ENCODE measurements around the gene FAM107B. TPM values are rescaled to one million over a fixed set of nuclear protein-coding genes. Genes with fewer than 3 reads are reported as not detected.

FAM107B gene
- polyA plus RNA-seq, 3 donors, result 80.1 to 108 (median 96.5) TPM

- no peak for DNase-seq
Measured at GRCh38 chr10:14508725-14509124, 266.0 kb downstream of the FAM107B start.

DNA sequence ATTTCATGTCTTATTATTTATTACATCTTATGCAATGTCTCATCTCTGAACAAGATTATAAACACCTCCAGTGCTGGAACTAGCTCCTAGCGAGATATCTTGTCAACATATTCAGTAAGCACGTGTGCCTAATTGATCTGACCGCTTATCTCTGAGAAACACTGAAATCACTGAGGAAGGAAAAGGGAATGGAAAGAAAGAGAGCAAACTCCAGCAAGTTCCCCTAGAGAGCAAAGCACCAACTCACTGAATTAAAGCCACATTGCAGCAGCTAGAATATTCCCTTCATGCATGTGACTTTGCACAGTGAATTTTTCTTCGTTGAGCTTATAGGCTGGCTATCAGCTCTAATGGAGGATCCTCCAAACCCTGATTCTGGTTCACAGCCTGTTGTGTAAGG lies 266.9 kb downstream of the FAM107B start:
- DNase-seq, result no peak

DNA sequence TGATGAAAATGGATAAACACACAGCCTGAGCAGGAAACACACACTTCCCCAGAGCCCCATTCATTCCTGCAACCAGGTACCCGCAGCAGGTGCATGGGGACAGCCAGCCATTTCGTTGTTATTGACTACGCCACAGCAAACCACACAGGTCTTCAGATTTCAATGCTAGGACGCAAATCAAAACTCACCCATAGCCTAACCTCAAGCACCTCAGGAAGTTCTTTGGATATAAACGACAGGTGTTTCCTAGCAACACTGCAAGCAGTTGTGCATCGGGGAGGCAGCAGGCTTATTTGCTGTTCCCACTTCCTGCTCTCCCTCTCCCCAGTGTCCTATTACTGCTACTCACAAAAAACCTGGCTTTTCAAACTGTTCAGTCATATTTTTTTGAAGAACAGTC lies 267.5 kb downstream of the FAM107B start:
- no peak for DNase-seq

DNA sequence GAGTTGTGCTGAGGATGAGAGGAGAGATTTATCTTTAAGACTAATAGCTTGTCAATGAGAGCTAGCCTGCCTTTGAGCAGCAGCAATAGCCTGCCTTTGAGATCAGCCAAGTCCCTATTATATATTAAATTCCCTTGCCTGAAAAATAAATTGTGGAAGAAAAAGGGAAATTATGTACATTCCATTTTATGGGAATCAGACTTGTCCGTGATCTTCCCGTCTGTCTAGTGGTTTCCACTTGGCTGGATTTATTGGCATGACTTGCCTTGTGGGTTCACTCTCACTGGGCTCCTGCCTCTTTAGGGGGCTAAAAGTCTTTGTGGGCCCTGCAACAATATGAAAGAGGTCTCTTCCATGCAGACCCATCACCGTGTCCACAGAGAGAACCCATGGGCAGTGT lies 272.3 kb downstream of the FAM107B start:
- no peak for DNase-seq

- DNase-seq, result no peak
Measured at GRCh38 chr10:14500172-14500765, 274.4 kb downstream of the FAM107B start.

DNA sequence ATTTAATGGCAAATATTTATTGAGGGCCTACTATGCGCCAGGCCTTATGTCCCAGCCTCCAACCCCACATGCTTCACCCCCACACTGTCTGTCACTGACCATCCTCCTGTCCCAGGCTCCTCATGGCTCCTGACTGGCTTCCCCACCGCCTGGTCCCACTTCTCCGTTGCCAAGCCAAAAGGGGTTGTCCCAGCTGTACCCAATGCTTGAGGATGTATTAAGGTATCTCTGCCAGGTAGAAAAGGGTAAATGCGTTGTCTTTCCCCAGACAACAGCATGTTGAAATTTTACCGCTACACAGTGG lies 275.1 kb downstream of the FAM107B start:
- no peak for DNase-seq

DNA sequence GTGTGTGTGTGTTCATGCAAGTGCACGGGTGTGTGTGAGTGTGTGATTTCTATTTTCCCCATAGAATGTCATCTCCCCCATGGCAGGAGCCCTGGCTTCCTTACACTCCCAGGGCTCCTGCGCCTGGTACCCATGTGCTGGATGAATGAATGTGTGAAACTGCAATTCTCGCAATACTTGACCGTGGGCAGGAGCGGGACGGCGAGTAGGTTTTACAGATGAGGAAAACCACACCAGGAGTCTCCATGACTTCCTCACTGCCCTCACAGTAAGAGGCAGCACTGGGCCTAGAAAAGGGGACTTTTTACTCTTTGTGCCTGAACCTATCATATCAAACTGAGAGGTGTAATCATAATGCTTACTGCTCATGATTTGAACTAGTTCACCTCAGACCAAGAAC lies 276.4 kb downstream of the FAM107B start:
- DNase-seq, result no peak

DNA sequence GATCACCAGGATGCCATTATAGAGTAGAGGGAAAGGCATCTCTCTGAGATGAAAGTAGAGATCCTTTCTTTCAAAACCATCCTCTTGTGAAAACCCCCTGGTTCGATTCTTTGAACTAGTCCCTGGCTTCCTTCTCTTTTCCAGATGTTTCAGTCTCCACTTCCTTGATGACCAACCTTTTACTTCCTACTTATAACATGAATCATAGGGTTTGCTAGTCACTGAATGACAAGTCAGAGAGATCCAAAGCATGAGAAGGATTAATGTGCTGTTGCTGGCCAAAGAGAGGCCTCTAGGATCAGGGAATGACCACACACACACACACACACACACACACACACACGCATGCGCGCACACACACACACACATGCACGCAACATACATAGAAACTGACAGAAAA lies 282.9 kb downstream of the FAM107B start:
- no peak for DNase-seq

DNA sequence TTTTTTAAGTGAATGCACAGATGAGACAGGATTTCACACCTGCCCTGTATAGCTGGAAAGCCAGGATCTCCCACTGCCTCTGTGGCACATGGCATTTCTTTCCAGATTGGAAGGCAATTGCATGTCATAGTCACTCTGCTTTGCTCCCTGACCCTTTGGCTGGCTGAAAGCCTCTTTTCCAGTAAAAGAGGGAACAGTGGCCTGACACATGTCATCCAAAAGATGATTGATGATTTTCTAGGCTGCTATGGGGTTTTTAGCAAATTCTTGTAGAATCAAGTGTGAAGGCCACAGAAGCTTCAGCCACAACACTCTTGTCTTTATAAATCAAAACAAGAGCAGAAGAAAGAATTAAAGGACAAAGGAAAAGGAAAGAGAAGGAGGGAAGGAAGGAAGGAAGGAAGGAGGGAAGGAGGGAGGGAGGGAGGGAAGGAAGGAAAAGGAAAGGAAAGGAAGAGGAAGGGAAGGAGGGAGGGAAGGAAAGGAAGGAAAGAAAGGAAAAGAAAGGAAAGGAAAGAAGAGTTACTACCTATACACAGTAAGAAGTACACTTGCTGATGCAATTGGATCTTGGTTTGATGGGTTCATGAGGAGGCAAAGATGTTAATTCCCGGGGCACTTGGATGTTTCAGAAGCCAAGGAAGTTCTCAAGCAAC lies 285.0 kb downstream of the FAM107B start:
- no peak for DNase-seq

DNA sequence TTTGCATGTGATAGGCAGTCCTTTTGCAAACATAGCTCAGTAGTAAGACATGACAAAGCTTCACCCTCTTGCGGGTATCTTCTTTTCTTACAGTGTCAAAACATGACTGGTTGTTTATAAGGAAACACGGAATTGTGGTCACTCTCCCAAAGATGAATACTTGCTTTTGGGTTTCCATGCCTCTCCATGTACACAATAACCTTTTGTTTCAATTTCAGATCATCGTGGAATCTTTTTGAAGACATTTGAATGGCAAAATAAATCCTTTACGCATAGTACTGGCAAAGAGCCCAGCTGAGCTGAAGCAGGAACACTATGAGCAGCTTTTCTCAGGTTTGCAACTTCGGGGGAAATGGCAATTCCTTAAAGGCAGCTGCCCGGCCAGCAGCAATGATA lies 287.2 kb downstream of the FAM107B start:
- DNase-seq, result no peak

DNA sequence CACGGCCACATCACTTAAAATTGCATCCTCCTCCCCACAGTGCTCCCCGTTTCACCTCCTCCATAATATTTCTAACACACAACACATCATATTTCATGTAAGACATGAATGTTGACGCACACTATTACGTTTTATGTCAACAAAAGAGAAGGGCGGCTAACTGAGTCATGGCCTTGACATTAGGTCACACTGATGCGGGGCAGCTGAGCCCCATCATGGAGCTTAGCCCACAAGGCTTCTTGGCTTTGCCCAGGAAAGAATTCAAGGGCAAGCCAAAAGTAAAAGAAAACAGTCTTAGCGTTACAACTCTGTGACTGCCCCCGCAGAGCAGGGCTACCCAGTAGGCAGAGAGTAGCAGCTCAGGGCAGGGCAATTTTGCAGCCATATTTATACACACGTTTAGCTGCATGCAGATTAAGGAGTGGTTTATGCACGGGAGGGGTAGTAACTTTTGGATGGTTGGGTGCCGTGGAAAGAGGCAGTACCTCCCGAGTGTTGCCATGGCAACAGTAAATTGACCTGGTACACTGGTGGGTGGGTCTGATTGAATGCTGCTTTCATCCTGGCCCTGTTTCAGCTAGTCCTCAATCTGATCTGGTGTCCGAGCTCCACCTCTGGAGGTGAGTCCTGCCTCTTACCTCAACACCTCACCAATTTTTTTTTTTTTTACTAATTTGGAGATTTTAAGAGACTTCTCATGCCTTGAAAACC lies 287.8 kb downstream of the FAM107B start:
- DNase-seq, result no peak

- DNase-seq, result no peak
Measured at GRCh38 chr10:14485986-14486385, 288.7 kb downstream of the FAM107B start.

- no peak for DNase-seq
Measured at GRCh38 chr10:14483417-14483816, 291.3 kb downstream of the FAM107B start.

DNA sequence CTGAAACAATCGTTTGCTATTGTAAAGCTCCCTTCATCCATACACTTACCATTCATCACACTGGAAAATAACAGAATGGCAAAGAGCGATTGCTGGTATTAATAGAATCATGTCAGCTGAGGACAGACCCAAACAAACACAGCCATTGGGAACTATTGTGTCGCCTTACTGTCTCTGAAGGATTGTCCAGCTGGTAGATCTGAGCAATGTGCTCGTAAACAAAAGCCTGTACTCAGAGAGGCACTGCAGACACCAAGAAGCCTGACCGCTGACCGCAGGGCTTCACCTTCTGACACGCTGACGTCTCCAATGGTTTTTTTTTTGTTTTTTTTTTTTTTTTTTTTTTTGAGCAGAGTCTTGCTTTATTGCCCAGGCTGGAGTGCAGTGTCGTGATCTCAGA lies 292.9 kb downstream of the FAM107B start:
- DNase-seq, result no peak

GRCh38 chr10:14481014-14481413 lies 293.7 kb downstream of the FAM107B start:
- DNase-seq, result no peak

GRCh38 chr10:14478604-14479003 lies 296.1 kb downstream of the FAM107B start:
- peak; percentile 81 for DNase-seq

GRCh38 chr10:14478201-14478600 lies 296.5 kb downstream of the FAM107B start:
- no peak for DNase-seq

DNA sequence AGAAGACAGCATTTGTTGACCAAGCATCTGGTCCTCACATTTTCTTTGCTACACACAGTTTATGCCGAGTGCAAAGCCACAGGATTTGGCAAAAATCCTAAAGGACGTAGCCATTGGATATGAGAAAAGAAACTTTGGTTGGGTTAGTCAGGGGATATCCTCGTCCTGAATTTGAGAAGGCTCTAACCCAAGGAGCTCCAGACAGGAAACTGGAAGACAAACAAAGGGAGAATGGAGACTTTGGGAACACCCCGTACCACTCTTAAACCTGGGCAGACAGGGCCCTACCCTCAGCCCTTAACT lies 297.3 kb downstream of the FAM107B start:
- no peak for DNase-seq

DNA sequence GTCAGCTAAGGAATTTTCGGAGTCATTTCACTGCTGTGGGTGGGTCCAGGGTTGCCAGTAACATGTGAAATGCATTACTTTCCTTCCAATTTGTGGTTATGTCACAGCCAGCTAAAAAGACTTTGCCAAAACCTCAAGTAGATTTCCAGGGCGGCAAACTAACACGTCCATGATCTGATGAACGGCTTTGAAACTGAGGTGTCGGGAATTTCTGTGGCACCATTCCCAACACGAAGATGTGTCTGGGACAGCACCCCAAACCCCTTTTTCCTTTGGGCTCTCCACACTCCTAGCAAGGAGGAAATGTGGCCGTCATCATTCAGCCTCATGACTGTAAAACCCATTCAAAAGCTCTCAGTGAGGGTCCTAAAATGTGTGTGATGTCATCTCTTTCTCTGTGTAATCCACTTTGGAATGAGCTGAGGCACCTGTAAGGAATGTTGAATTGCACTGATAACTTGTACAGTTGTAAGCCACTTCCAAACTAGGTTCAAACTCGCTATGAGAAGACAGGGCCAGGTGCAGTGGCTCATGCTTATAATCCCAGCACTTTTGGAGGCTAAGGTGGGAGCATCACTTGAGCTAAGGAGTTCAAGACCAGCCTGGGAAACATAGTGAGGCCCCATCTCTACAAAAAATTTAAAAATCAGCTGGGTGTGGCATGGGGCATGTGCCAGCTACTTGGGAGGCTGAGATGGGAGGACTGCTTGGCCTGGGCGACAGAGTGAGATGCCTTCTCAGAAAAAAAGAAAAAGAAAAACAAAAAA lies 297.9 kb downstream of the FAM107B start:
- DNase-seq, result no peak

DNA sequence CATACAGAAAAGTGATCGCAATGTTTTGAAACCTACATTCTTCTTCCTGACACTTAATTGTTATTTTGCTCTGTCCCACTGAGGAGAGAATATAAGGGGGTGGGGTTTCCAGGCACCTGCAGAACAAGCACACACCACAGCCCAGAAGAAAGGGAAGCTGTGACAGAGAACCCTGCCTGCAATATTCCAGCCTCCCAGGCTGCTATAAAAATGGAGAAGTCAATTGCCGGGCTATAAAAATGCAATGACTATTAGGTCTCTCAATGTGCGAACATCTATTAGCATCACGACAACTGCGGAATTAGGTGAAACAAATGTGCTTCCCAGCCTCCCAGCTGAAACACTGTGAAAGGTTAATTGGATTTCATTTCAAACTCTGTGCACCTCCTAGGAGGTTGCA lies 298.7 kb downstream of the FAM107B start:
- DNase-seq, result no peak

- no peak for DNase-seq
Measured at GRCh38 chr10:14474656-14475055, 300.0 kb downstream of the FAM107B start.

DNA sequence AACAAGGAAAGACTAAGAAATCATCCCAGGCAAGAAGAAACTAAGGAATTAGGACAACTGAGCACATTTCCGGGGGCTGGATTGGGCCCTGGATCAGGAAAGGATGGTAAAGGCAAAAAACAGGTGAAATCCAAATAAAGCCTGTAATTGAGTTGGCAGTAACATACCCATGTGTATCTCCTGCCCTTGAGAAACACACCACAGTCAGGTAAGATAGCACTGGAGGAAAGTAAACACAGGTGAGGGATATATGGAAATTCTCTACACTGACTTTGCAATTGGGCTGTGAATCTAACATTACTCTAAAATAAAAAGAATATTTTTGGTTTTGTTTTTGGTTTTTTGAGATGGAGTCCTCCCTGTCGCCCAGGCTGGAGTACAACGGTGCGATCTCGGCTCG lies 303.8 kb downstream of the FAM107B start:
- no peak for DNase-seq

DNA sequence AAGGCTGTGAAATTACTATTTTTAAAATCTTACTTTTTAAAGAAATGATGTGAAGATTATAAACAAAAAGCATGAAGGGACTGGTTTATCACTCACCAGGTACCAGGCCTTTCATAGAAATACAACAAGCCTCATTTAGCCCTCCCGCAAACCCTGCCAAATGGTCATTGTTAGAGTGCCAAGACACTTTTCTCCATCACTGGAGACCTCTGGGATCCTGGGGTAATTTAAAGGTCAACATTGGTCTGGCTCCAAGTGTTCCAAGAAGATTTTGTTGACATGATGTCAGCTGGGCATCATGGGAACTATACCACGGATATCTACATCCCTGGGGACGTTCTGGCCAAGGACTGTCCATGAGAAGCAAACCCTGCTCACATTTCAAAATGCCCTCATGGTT lies 306.0 kb downstream of the FAM107B start:
- no peak for DNase-seq

Measured in renal pelvis (tissue), 4 donors.